ENCODE results near the gene CKS2. TPM values are rescaled to one million over a fixed set of nuclear protein-coding genes. Genes with fewer than 3 reads are reported as not detected.

Gene CKS2
- total RNA-seq, 2 donors from 2014 or later = 2.3 to 4.7 TPM

GRCh38 chr9:89329917-89330316, 18.9 kb downstream of the CKS2 start:
- no peak overlapping the region for H3K27ac ChIP-seq
- no peaks in the 10 kb centered on the region for H3K9me3 ChIP-seq
- H3K36me3 ChIP-seq = peaks cover 50% of the 10 kb centered on the region
- ATAC-seq (ENCODE audit: insufficient number of reproducible peaks, low FRiP score, low read depth) (no peak), DNase-seq (ENCODE audit: low spot score) (no peak)
- no peaks in the 10 kb centered on the region for H3K27me3 ChIP-seq (replicated peaks; ENCODE audit: insufficient read depth)
- H3K4me3 ChIP-seq = no peak overlapping the region
- TF ChIP-seq CTCF (IDR thresholded peaks at IDR 0.05) = no peak
- no peaks in the 10 kb centered on the region for H3K4me1 ChIP-seq (ENCODE audit: control insufficient read depth in 1 of 2, low read depth in 2 of 2)

GRCh38 chr9:89330513-89330912, 19.5 kb downstream of the CKS2 start:
- H3K4me1 ChIP-seq (ENCODE audit: control insufficient read depth in 1 of 2, low read depth in 2 of 2) = no peaks in the 10 kb centered on the region
- no peak for TF ChIP-seq CTCF (IDR thresholded peaks at IDR 0.05)
- H3K27me3 ChIP-seq (replicated peaks; ENCODE audit: insufficient read depth) = no peaks in the 10 kb centered on the region
- no peak for ATAC-seq (ENCODE audit: insufficient number of reproducible peaks, low FRiP score, low read depth)
- H3K9me3 ChIP-seq = no peaks in the 10 kb centered on the region
- H3K27ac ChIP-seq = no peak overlapping the region
- no peak for DNase-seq (ENCODE audit: low spot score)
- no peak overlapping the region for H3K4me3 ChIP-seq
- H3K36me3 ChIP-seq = peaks cover 55% of the 10 kb centered on the region

GRCh38 chr9:89339807-89340206, 28.8 kb downstream of the CKS2 start:
- no peak overlapping the region for H3K4me3 ChIP-seq
- H3K27me3 ChIP-seq (replicated peaks; ENCODE audit: insufficient read depth) = no peaks in the 10 kb centered on the region
- ATAC-seq (ENCODE audit: insufficient number of reproducible peaks, low FRiP score, low read depth) (no peak), DNase-seq (ENCODE audit: low spot score) (no peak)
- H3K27ac ChIP-seq = no peak overlapping the region
- no peaks in the 10 kb centered on the region for H3K9me3 ChIP-seq
- no peak for TF ChIP-seq CTCF (IDR thresholded peaks at IDR 0.05)
- H3K4me1 ChIP-seq (ENCODE audit: control insufficient read depth in 1 of 2, low read depth in 2 of 2) = no peaks in the 10 kb centered on the region
- H3K36me3 ChIP-seq = peaks cover 59% of the 10 kb centered on the region

GRCh38 chr9:89340332-89340731, 29.3 kb downstream of the CKS2 start:
- ATAC-seq (ENCODE audit: insufficient number of reproducible peaks, low FRiP score, low read depth) = no peak

GRCh38 chr9:89342213-89342612, 31.2 kb downstream of the CKS2 start:
- no peaks in the 10 kb centered on the region for H3K9me3 ChIP-seq
- no peak for DNase-seq (ENCODE audit: low spot score)

More at GRCh38 chr9:89340332-89340731, 29.3 kb downstream of the CKS2 start:
- Histone ChIP-seq H3K27me3 (replicated peaks; ENCODE audit: insufficient read depth) (no peaks in the 10 kb centered on the region), H3K4me3 (no peak overlapping the region), H3K9me3 (no peaks in the 10 kb centered on the region), H3K36me3 (peaks cover 58% of the 10 kb centered on the region), H3K27ac (no peak overlapping the region), H3K4me1 (ENCODE audit: control insufficient read depth in 1 of 2, low read depth in 2 of 2) (no peaks in the 10 kb centered on the region)
- TF ChIP-seq CTCF (IDR thresholded peaks at IDR 0.05) = no peak
- no peak for DNase-seq (ENCODE audit: low spot score)

More at GRCh38 chr9:89342213-89342612, 31.2 kb downstream of the CKS2 start:
- TF ChIP-seq CTCF (IDR thresholded peaks at IDR 0.05) = no peak
- ATAC-seq (ENCODE audit: insufficient number of reproducible peaks, low FRiP score, low read depth) = no peak
- Histone ChIP-seq H3K4me1 (ENCODE audit: control insufficient read depth in 1 of 2, low read depth in 2 of 2) (no peaks in the 10 kb centered on the region), H3K27ac (no peak overlapping the region), H3K4me3 (no peak overlapping the region), H3K36me3 (peaks cover 62% of the 10 kb centered on the region), H3K27me3 (replicated peaks; ENCODE audit: insufficient read depth) (no peaks in the 10 kb centered on the region)

Data from thoracic aorta (tissue), 2 donors.